HG03469 (cell line): ENCODE measurements around the gene ACMSD.
"Not testable (repeated sequence)": the region's sequence is repeated elsewhere in the genome, so short reads cannot be mapped to it uniquely, and the experiment has no call there.

Experiments used
- ATAC-seq: cut with Tn5 transposase; IDR thresholded peaks from one replicate; pipeline ENCODE4 v1.9.1; 2021; ENCODE audit warnings: mild to moderate bottlenecking, moderate library complexity, moderate number of reproducible peaks; ENCODE audit not compliant: unreplicated experiment

Gene ACMSD

DNA sequence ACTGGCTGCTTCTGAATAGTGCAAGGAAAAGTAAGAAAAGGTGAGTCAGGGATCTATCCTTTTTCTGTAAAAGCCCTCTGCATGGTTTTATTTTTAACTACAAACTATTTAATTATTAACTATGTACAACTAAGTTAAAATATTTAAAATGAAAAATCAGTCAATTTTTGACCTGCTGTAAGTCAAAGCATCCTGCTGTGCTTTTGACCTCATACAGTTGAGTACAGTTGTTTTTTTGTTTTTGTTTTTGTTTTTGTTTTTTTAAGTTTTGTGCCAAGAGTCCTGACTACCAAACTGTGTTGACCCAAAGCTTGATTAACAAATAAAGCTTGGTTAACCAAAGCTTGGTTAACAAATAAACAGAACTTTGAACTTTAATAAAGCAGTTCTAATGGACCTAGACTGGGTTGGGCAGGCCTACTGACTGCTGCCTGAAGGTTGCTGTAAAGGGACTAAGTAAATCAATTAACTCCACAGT, at the start of gene ACMSD:
TSS of gene ACMSD (plus strand) at position 474 of the 478 bp plus-strand sequence. CDS start 67 bp downstream, outside the sequence.
- ATAC-seq = no peak

DNA sequence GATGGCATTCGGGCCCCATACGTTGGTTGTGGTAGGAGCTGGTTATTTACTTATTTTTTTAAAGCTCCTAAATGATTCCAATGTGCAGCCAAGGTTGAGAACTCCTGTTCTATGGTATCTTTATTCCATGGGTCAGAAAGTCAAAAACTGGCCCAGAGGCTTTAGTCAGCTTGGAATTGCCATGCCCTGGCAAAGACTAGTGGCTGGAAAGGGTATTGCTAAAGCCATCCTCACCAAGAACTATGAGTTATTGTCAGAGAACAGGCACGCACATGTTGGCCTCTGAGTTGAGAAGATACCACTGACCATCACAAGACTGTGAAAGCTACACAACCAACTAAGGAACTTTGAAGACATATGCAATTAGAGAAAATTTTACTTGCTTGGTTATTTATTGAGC, 47.9 kb upstream of the ACMSD start:
- ATAC-seq = no peak

DNA sequence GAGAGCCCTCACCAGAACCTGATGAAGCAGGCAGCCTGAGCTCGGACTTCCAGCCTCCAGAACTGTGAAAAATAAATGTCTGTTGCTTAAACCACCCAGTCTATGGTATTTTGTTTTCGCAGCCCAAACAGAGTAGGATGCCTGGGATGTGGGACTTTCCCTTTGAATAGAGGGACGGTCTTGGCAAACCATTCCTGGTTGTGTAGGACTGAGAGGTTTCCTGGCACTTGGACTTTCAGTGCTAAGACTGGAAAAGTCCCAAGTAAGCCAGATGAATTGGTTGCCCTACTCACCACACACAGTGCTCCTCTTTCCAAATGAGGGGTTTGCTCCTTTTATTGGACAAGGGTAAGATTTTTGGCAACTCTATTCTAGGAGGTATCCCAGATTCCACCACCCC, 46.8 kb upstream of the ACMSD start:
- no peak for ATAC-seq

DNA sequence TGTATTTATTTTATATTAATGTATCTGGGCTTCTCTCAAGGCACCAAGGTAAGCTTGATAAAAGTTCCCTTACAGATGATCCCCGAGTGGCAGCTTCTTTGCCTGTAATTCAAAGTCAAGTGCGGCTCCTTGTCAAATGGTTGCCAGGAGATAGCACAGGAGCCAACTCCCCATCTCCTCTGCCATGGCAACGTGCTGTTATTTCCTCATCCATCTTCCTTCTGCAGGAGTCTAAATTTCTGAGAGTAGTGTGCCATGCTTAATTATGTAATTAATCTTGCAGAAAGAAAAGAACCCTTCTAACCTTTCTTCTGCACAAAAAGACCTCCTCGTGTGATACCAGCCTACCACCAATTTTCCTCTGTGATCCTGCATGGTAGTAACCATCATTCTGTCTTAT, 46.2 kb upstream of the ACMSD start:
- ATAC-seq = no peak

DNA sequence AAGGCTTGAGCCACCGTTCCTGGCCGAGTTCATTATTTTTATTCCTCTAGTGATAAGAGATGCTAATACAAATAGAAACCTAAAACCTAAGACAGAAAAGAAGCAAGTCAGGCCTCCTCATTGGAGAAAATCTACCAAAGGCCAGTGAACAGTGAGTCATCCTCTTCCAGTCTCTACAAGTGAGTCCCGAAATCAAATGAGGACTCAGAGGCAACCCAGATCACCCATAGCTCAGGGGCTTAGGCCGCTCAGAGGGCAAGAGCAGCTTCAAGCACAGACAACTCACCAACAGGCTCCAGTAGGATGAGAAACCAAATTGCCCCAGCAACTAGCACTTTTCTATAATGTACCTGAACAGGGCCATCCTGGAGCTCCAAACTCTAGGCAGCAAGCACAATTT, 42.7 kb upstream of the ACMSD start:
- ATAC-seq = no peak

DNA sequence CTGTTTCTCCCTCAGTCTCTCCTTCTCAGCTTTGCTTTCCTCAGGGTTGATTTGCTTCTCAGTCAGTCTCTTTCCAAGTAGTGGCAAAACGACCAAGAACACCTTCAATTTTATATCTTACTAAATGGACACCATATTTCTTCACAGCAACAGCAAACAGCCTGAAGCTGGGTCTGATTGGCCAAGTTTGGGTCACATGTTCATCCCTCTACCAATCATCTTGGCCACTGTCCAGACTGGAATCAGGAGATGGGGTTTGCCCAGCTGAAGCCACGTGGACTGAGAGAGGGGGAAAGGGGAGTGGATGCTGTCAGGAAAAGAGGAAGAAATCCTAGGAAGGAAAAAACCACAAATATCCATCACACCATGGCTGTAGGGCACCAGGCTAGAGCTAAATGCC, 42.0 kb upstream of the ACMSD start:
- no peak for ATAC-seq

DNA sequence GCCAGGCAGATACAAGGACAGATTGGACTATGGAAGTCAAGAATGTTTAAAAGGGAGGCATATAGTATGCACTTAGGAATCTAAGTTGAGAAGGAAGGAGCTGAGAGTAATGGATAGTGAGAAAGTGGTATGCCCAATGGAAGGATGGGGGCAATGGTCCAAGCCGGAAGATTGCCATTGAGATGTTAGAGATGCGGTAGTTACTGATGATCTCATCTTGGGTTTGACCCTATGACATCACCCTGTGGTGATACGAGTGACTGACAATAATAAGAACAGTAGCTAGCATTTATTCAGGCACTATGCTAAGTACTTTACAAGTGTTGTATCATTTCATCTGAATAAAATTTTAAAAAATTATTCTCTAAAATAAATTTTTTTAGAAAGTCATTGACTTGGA, 38.5 kb upstream of the ACMSD start:
- no peak for ATAC-seq

DNA sequence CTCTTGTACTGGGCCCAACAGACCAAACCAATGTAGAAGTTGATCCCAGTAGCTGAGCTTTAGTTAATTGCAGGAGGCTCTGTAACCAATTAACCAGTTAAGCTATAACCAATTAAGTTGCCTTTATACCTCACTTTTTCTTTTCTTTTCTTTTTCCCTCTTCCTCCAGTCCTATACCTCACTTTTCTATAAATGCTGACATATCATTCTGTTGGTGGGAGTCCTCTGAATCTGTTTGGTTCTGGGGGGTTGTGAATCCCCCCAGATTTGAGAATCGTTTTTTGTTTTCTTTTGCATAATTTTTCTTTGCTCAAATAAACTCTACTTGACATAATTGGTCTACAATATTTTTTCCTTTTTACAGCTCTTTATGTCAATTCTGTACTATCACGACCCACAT, 38.1 kb upstream of the ACMSD start:
- ATAC-seq = no peak

DNA sequence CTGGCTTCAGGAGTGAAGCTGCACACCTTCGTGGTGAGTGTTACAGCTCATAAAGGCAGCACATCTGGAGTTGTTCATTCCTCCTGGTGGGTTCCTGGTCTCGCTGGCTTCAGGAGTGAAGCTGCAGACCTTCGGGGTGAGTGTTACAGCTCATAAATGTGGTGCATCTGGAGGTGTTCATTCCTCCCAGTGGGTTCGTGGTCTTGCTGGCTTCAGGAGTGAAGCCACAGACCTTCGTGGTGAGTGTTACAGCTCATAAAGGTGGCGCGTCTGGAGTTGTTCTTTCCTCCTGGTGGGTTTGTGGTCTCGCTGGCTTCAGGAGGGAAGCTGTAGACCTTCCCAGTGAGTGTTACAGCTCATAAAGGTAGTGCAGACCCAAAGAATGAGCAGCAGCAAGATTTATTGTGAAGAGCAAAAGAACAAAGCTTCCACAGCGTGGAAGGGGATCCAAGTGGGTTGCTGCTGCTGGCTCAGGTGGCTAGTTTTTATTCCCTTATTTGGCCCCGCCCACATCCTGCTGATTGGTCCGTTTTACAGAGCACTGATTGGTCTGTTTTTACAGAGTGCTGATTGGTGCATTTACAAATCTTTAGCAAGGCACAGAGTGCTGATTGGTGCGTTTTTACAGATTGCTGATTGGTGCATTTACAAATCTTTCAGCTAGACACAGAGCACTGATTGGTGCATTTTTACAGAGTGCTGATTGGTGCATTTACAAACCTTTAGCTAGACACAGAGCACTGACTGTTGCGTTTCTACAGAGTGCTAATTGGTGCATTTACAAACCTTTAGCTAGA, 34.6 kb upstream of the ACMSD start:
- not testable (repeated sequence) for ATAC-seq

DNA sequence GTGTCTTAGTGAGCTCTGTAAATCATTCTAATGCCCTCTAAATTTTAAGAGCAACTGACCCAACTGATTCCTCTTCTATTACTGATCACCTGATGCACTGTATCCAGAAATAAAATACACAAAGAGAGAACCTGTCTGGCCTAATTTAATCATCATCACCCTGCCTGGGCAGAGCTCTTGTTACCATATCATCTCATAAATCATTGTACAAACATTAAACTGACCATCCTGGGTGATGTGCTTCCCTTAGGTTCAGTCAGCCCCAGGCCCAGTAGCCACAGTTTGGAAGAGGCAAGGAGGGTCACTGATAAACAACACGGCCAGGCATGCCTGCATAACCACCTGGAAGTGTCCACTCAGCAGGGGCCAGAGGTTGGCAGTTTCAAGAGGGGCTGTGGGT, 22.7 kb upstream of the ACMSD start:
- no peak for ATAC-seq

DNA sequence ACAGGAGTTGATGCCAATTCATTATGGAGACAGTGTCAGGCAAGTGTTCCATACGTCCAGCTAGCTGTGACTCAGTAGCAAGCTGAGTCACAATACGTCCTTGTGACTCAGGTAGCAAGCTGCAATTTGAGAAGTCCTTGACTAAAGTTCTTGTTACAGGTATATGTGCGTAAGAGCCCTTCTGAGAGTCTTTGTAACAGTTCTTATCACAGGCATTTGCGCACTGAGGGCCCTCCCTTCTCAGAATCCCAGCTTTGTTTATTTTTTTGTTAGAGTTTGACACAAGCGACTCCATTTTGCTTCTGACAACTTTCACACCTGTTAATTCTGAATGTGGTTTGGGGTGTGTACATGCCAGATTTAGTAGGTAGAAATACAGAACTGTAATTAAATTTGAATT, 20.1 kb upstream of the ACMSD start:
- ATAC-seq = no peak

DNA sequence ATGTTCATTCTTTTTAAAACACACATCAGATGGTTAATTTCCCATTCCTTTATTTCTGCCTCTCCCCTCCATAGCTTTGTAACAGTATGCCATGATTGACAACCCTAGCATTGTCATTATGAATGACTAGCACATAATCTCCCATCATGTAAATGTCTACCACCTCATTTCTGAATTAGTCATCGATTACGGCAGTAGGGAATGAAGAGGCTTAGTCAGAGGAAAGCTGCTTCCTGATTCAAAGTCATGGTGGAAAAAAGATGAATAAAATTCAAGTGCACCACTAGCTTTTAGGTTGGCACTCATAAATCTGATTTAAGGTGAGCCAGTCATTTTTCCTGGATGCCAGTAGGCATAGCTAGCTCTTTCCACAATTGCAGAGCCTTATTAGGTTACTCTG, 19.1 kb upstream of the ACMSD start:
- no peak for ATAC-seq

DNA sequence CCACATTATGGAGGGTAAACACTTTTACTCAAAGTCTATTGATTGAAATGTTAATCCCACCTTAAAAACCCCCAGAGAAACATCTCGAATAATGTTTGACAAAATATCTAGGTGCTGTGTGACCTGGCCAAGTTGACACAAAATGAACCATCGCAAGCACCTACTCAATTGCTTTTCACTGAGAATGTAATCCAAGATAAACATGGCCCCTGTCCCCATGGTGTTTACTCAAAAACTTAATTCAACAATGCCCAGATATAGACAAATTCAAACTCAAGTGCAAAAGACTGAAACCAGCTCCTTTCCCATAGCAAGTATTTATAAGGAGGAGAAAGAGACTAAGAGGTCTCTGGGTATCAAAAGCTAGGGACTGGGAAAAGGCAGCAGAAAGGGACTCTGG, 15.0 kb upstream of the ACMSD start:
- ATAC-seq = no peak

DNA sequence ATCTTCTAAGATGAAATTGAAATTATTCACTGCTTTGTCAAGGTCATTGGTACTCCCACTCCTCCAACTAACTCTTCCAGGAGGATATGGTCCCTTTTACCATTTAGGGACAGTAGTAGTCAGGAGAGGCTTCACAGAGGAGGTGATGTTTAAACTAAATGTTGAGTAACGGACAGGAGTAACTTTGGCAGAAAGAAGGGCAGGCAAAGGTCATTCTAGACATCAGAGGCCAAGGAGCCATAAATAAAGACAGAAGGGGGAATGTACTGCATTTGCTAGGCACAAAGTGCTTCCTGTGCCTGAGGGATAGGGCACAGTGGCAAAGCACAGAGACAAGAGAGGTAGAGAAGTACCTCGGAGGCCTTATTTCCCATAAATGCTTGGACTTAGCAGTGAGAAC, 14.6 kb upstream of the ACMSD start:
- no peak for ATAC-seq

DNA sequence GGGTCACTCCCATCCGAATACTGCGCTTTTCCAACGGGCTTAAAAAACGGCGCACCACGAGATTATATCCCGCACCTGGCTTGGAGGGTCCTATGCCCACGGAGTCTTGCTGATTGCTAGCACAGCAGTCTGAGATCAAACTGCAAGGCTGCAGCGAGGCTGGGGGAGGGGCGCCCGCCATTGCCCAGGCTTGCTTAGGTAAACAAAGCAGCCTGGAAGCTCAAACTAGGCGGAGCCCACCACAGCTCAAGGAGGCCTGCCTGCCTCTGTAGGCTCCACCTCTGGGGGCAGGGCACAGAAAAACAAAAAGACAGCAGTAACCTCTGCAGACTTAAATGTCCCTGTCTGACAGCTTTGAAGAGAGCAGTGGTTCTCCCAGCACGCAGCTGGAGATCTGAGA, 12.7 kb upstream of the ACMSD start:
- ATAC-seq = not testable (repeated sequence)

DNA sequence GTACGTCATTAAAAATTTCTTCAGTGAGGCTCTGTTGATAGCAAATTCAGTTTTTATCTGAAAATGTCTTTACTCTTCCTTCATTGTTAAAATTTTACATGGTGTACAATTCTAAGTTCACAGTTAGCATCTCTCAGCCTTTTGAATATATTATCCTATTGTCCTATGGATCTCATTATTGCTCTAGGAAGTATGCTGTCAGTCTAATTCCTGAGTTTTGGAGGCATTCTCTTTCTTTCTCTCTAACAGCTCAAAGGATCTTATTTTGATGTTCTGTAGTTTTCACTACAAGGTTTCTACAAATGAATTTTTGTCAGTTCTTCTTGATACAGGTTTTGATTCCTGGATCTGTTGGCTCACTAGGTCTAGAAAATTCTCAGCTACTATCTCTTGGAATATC, 2.9 kb upstream of the ACMSD start:
- no peak for ATAC-seq

DNA sequence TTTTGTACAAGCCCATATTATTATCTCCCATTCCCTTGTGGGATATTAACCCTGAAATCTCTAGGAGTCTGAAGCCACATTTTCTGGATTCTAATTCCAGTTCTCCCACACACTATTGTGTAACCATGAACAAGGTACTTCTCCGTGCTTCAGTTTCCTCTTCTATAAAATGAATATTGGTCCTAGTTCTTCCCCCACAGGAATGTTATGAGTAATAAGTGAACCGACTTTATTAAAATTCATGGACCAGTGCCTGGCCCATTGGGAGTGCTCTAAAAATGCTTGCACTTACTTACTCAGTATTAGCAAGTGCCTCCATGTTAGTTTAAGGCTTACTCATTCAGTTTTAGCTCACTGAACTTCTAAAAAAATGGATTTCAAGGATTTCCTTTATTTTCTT, 1.4 kb upstream of the ACMSD start:
- no peak for ATAC-seq

DNA sequence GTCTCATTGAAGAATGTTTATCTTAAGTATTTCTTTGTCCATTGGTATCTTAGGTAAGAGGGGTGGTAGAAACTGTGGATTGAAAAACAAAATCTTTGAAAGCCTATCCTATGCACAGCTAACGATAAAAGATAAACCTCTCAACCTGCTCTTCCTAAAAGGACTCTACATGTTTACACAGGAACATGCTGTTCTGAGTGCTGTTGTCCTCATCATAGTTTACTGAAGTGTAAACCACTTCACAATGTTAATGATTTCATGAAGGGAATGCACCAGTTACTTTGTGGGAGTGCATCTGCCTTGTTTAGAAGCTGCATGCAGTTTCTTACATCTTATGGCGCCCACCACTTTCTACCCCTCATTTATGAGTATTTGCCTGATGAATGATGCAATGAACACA, 1.2 kb downstream of the ACMSD start:
- no peak for ATAC-seq

DNA sequence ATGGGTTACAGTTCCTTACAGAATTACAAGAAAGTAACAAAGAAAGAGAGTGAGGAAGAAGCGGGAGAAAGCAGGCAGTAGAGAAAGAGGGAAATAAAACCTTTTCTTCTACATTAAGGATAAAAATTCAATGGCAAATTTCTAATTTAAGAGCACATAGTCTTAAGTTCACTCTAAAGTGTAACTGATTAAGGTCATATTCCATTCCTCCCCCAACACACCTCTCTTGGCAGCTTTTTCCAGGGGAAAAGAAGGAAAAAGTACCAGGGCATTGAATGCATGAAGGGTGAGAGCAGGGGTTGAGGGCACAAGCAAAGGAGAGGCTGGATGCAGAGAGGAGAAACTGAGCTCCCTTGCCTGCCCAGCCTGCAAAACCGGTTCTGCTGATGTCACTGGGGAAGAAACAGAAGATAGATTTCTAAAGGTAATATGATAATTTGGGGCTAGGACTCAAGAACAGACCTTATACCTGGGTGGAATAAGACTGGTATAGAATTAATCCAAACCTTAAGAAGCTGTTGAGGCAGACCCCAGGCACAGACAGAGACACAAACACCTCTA, 4.6 kb downstream of the ACMSD start:
- no peak for ATAC-seq

DNA sequence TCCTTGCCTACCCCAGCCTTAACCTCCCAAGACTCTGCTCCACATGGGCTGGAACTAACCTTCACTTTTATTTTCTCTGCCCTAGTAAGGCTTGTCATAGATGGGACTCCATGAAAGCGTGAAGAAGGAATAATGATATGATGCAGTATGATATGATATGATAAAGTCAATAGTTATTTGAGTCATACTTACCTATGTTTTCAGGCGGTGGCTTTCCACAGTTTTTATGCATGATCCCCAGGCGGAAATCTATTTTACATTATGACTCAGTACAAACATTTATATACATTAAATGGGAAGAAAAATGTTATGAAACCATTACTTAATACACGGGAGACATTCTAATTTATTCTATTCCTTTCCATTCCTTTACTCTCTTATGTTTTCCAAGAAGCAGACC, 5.6 kb downstream of the ACMSD start:
- no peak for ATAC-seq

DNA sequence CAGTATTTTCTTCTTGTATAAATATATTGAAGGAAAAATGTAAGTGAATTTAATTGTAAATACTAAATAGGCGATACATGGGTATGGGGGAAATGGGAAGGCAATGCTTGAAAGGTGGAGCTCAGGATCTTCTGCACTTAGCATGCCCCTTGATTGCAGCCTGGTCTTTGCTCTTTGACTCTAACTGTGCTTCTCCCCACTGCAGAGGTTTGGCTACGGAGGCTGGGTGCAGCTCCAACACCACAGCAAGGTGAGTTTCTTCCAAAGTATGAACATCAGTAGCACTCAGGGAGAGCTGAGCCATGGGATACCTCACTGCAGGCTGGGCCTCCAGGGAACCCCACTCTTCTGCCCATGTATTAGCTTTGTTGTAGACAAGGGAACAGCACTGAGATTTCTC, 6.6 kb downstream of the ACMSD start:
- no peak for ATAC-seq

DNA sequence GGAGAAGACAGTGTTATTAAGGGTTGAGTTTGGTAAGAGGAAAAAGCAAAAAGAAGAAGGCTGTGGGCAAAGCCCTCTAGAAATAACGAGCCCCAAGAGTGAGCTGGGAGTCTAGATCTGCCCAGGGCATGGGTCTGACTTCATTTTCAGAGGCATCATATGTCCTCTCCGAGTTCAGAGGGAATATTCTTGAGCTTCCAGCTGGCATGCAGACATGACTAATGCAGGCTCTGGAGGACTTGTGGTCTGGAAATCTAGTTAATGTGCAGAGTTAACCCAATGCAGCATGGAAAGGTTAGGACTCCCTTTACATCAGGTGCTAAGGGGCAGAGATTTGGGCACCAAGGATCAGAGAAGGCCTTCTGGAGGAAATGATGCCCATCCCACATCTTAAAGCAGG, 7.3 kb downstream of the ACMSD start:
- ATAC-seq = no peak

DNA sequence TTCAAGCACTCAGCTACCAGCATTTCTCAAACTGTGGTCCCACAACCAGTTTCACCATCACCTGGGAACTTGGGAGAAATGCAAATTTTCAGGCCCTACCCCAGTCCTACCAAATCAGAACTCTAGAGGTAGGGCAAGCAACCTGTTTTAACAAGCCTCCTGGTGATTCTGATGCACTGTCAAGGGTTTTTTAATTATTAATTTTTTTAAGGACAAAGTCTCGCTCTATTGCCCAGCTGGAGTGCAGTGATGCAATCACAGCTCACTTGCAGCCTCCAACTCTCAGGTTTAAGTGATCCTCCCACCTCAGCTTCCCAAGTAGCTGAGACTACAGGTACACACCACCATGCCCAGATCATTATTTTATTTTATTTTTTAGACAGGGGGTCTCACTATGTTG, 7.8 kb downstream of the ACMSD start:
- ATAC-seq = no peak
